ENCODE measurements around the gene PLXNA4.

DNA sequence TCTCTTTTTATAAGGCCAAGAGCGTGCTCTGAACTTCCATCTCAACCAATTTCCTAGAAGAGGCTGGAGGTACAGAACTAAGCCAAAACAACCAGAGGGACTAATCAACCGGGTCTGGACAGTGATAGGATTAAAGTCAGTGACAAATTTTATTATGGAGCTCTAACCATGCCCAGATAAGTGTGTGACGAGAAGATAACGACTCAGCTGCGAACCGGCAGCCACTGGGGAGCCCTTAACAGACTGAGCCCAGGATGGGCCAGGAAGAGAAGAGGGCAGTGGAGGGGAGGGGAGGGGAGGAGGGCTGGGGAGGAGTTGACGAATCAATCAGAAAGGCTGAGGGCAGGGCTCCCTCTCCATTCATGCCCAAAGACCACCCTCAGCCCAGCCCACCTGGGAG is 119.9 kb downstream of the PLXNA4 start:
- TF ChIP-seq, protein P1, sequence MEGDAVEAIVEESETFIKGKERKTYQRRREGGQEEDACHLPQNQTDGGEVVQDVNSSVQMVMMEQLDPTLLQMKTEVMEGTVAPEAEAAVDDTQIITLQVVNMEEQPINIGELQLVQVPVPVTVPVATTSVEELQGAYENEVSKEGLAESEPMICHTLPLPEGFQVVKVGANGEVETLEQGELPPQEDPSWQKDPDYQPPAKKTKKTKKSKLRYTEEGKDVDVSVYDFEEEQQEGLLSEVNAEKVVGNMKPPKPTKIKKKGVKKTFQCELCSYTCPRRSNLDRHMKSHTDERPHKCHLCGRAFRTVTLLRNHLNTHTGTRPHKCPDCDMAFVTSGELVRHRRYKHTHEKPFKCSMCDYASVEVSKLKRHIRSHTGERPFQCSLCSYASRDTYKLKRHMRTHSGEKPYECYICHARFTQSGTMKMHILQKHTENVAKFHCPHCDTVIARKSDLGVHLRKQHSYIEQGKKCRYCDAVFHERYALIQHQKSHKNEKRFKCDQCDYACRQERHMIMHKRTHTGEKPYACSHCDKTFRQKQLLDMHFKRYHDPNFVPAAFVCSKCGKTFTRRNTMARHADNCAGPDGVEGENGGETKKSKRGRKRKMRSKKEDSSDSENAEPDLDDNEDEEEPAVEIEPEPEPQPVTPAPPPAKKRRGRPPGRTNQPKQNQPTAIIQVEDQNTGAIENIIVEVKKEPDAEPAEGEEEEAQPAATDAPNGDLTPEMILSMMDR (conservative IDR thresholded peaks at IDR 0.05; ENCODE audit: low read depth in 2 of 2): no peak
- TF ChIP-seq STAT1 (IDR thresholded peaks at IDR 0.05; ENCODE audit: unreplicated experiment) (no peak), REST (IDR thresholded peaks at IDR 0.05; ENCODE audit: unreplicated experiment) (no peak), EZH2 (IDR thresholded peaks at IDR 0.05; ENCODE audit: low read depth, unreplicated experiment) (no peak), EZH2phosphoT487 (IDR thresholded peaks at IDR 0.05; ENCODE audit: unreplicated experiment) (no peak), JUNB (IDR thresholded peaks at IDR 0.05; ENCODE audit: unreplicated experiment) (no peak), CREB1 (CRISPR knock-in tag; IDR thresholded peaks at IDR 0.05; ENCODE audit: low read depth) (no peak), POLR2AphosphoS5 (IDR thresholded peaks at IDR 0.05; ENCODE audit: low read depth) (no peak)

Data from GM23338 (cell line).